OCI-LY1 (cell line): ENCODE measurements around the gene OSBPL1A.

ENCODE experiments used
- H2AFZ ChIP-seq: fragments of 200-600 bp; sonication (generic), shearing (Covaris generic); 2 replicates; pipeline ENCODE4 v1.6.0; 2014; ENCODE audit warnings: antibody characterized with exemption, mild to moderate bottlenecking, low read length
- H3F3A ChIP-seq: fragments of 200-600 bp; sonication (generic), shearing (Covaris generic); 2 replicates; pipeline ENCODE4 v1.6.0; 2014; ENCODE audit warnings: mild to moderate bottlenecking, antibody characterized with exemption, low read length, moderate library complexity; ENCODE audit not compliant: insufficient read depth
- H3K27ac ChIP-seq: fragments of 200-600 bp; sonication (generic); 2 replicates; pipeline ENCODE4 v1.5.1; 2014; ENCODE audit warnings: low read length, mixed run types, mild to moderate bottlenecking, low read depth; ENCODE audit not compliant: poor library complexity, severe bottlenecking
- H3K27me3 ChIP-seq: fragments of 200-600 bp; sonication (generic); 2 replicates; pipeline ENCODE4 v1.6.0; 2014; ENCODE audit warnings: antibody characterized with exemption, mild to moderate bottlenecking, low read length, moderate library complexity; ENCODE audit not compliant: insufficient read depth
- H3K36me3 ChIP-seq: fragments of 200-600 bp; sonication (generic); 2 replicates; pipeline ENCODE4 v1.6.1; 2014; ENCODE audit warnings: mild to moderate bottlenecking, antibody characterized with exemption, low read length, moderate library complexity, mixed read lengths; ENCODE audit not compliant: insufficient read depth
- H3K4me1 ChIP-seq: fragments of 200-600 bp; sonication (generic); 2 replicates; pipeline ENCODE4 v1.5.1; 2014; ENCODE audit warnings: mild to moderate bottlenecking, low read length, moderate library complexity; ENCODE audit not compliant: insufficient read depth, severe bottlenecking
- H3K4me2 ChIP-seq: fragments of 200-600 bp; sonication (generic), shearing (Covaris generic); 2 replicates; pipeline ENCODE4 v1.6.1; 2014; ENCODE audit warnings: low read length
- H3K4me3 ChIP-seq: fragments of 200-600 bp; sonication (generic); 2 replicates; pipeline ENCODE4 v1.5.1; 2014; ENCODE audit warnings: low read length, low read depth, mild to moderate bottlenecking, mixed read lengths; ENCODE audit not compliant: poor library complexity, severe bottlenecking
- H3K79me2 ChIP-seq: fragments of 200-600 bp; shearing (Covaris generic); 2 replicates; pipeline ENCODE4 v1.6.1; 2016; ENCODE audit warnings: mixed run types, low read length, mixed read lengths; ENCODE audit not compliant: insufficient read depth
- H3K9ac ChIP-seq: fragments of 200-600 bp; sonication (generic), shearing (Covaris generic); 2 replicates; pipeline ENCODE4 v1.6.1; 2014; ENCODE audit warnings: mild to moderate bottlenecking, low read length, mixed read lengths
- H3K9me2 ChIP-seq: fragments of 200-600 bp; sonication (generic), shearing (Covaris generic); 2 replicates; pipeline ENCODE4 v1.6.1; 2014; ENCODE audit warnings: low read depth, mild to moderate bottlenecking, low read length, mixed read lengths
- H3K9me3 ChIP-seq: fragments of 200-600 bp; shearing (Covaris generic); 2 replicates; pipeline ENCODE4 v1.6.1; 2014; ENCODE audit warnings: low read length, mixed read lengths
- H4K20me1 ChIP-seq: fragments of 200-600 bp; sonication (generic), shearing (Covaris generic); 2 replicates; pipeline ENCODE4 v1.6.0; 2016; ENCODE audit warnings: mild to moderate bottlenecking, low read length; ENCODE audit not compliant: insufficient read depth
- CTCF ChIP-seq: fragments of 200-600 bp; sonication (generic), shearing (Covaris generic); IDR thresholded peaks from 2 replicates; pipeline ENCODE4 v1.5.1; 2017; ENCODE audit warnings: mild to moderate bottlenecking, antibody characterized with exemption, low read length, moderate library complexity, mixed read lengths
- EZH2 ChIP-seq: fragments of 200-600 bp; sonication (generic), shearing (Covaris generic); IDR thresholded peaks from 2 replicates; pipeline ENCODE4 v1.8.0; 2017; ENCODE audit warnings: borderline replicate concordance, mixed run types, mild to moderate bottlenecking, antibody characterized with exemption, low read length, moderate library complexity, mixed read lengths

The OSBPL1A gene

GRCh38 chr18:24373328-24373727 lies 24.3 kb downstream of the OSBPL1A start:
- H3K36me3 ChIP-seq, result no peaks in the 10 kb centered on the region
- H3K4me1 ChIP-seq, result no peaks in the 10 kb centered on the region
- H3K9ac ChIP-seq, result no peak overlapping the region
- no peaks in the 10 kb centered on the region for H3K9me2 ChIP-seq
- no peaks in the 10 kb centered on the region for H3K9me3 ChIP-seq
- H4K20me1 ChIP-seq, result no peaks in the 10 kb centered on the region
- no peak overlapping the region for H3K4me2 ChIP-seq
- TF ChIP-seq EZH2 (no peak), CTCF (no peak)
- no peak overlapping the region for H3K4me3 ChIP-seq
- no peak overlapping the region for H3K27ac ChIP-seq
- no peaks in the 10 kb centered on the region for H3F3A ChIP-seq
- H3K79me2 ChIP-seq, result no peaks in the 10 kb centered on the region
- no peaks in the 10 kb centered on the region for H3K27me3 ChIP-seq
- no peak overlapping the region for H2AFZ ChIP-seq

- H3K9me3 ChIP-seq, result no peaks in the 10 kb centered on the region
- H3K27me3 ChIP-seq, result no peaks in the 10 kb centered on the region
- H4K20me1 ChIP-seq, result no peaks in the 10 kb centered on the region
- H3K27ac ChIP-seq, result no peak overlapping the region
- no peak overlapping the region for H2AFZ ChIP-seq
- H3K4me2 ChIP-seq, result no peak overlapping the region
- no peaks in the 10 kb centered on the region for H3K4me1 ChIP-seq
- no peaks in the 10 kb centered on the region for H3K9me2 ChIP-seq
- TF ChIP-seq CTCF, result no peak
- TF ChIP-seq EZH2, result no peak
- no peak overlapping the region for H3K4me3 ChIP-seq
- no peaks in the 10 kb centered on the region for H3K79me2 ChIP-seq
- H3K9ac ChIP-seq, result no peak overlapping the region
- H3K36me3 ChIP-seq, result no peaks in the 10 kb centered on the region
- no peaks in the 10 kb centered on the region for H3F3A ChIP-seq
These were observed 25.2 kb downstream of the OSBPL1A start for GRCh38 chr18:24372279-24372872.

GRCh38 chr18:24370120-24370519 lies 27.5 kb downstream of the OSBPL1A start:
- H3K27ac ChIP-seq, result no peak overlapping the region
- H3K79me2 ChIP-seq, result no peaks in the 10 kb centered on the region
- no peak for TF ChIP-seq EZH2
- no peak for TF ChIP-seq CTCF
- no peaks in the 10 kb centered on the region for H3K9me3 ChIP-seq
- H3K9me2 ChIP-seq, result no peaks in the 10 kb centered on the region
- no peak overlapping the region for H3K4me2 ChIP-seq
- H3K27me3 ChIP-seq, result no peaks in the 10 kb centered on the region
- H4K20me1 ChIP-seq, result no peaks in the 10 kb centered on the region
- H2AFZ ChIP-seq, result no peak overlapping the region
- H3K4me1 ChIP-seq, result no peaks in the 10 kb centered on the region
- no peaks in the 10 kb centered on the region for H3F3A ChIP-seq
- no peaks in the 10 kb centered on the region for H3K36me3 ChIP-seq
- no peak overlapping the region for H3K9ac ChIP-seq
- H3K4me3 ChIP-seq, result no peak overlapping the region
